H9 (cell line): ENCODE results near the gene SLC25A39. TPM values are rescaled to one million over a fixed set of nuclear protein-coding genes. Genes with fewer than 3 reads are reported as not detected.

Experiments used
- DNase-seq: peaks from one replicate; pipeline ENCODE4 v3.0.0-alpha.2; 2017
- H2AFZ ChIP-seq: one replicate; pipeline ENCODE4 v1.6.1; 2013; ENCODE audit warnings: mild to moderate bottlenecking, low read length, control low read depth, moderate library complexity
- H2AK5ac ChIP-seq: 2 replicates; pipeline ENCODE4 v1.6.1; 2013; ENCODE audit warnings: low read length, control low read depth, mixed read lengths; ENCODE audit not compliant: insufficient read length
- H2BK120ac ChIP-seq: one replicate; pipeline ENCODE4 v1.6.1; 2013; ENCODE audit warnings: low read depth, mild to moderate bottlenecking, low read length, control low read depth, inconsistent platforms; ENCODE audit not compliant: poor library complexity, severe bottlenecking
- H2BK12ac ChIP-seq: 2 replicates; pipeline ENCODE4 v1.6.1; 2013; ENCODE audit warnings: low read length, control low read depth, mixed read lengths, low read depth; ENCODE audit not compliant: insufficient read length
- H2BK15ac ChIP-seq: 2 replicates; pipeline ENCODE4 v1.6.1; 2013; ENCODE audit warnings: low read depth, low read length, control low read depth
- H2BK20ac ChIP-seq: one replicate; pipeline ENCODE4 v1.6.1; 2013; ENCODE audit warnings: low read depth, mild to moderate bottlenecking, low read length, control low read depth, inconsistent platforms; ENCODE audit not compliant: poor library complexity, severe bottlenecking
- H2BK5ac ChIP-seq: 2 replicates; pipeline ENCODE4 v1.6.1; 2013; ENCODE audit warnings: low read length, control low read depth, mixed read lengths; ENCODE audit not compliant: insufficient read length
- H3K14ac ChIP-seq: 2 replicates; pipeline ENCODE4 v1.6.1; 2013; ENCODE audit warnings: low read length, control low read depth; ENCODE audit not compliant: insufficient read depth
- H3K18ac ChIP-seq: 2 replicates; pipeline ENCODE4 v1.6.1; 2013; ENCODE audit warnings: low read depth, mild to moderate bottlenecking, mixed read lengths, low read length, control low read depth; ENCODE audit not compliant: insufficient read length
- H3K23ac ChIP-seq: 2 replicates; pipeline ENCODE4 v1.6.1; 2013; ENCODE audit warnings: low read length, control low read depth, mixed read lengths, low read depth; ENCODE audit not compliant: insufficient read length
- H3K23me2 ChIP-seq: 2 replicates; pipeline ENCODE4 v1.6.1; 2013; ENCODE audit warnings: low read depth, mild to moderate bottlenecking, mixed read lengths, low read length, control low read depth; ENCODE audit not compliant: insufficient read length, poor library complexity, severe bottlenecking
- H3K27ac ChIP-seq: 2 replicates; pipeline ENCODE4 v1.5.1; 2013; ENCODE audit warnings: low read length, control low read depth, mixed read lengths, low read depth; ENCODE audit not compliant: insufficient read length
- H3K27me3 ChIP-seq: 2 replicates; pipeline ENCODE4 v1.6.1; 2013; ENCODE audit warnings: low read length, control low read depth, inconsistent platforms; ENCODE audit not compliant: insufficient read depth
- H3K4ac ChIP-seq: 2 replicates; pipeline ENCODE4 v1.6.1; 2013; ENCODE audit warnings: low read depth, mild to moderate bottlenecking, control low read depth, inconsistent platforms, low read length, moderate library complexity
- H3K4me1 ChIP-seq: 2 replicates; pipeline ENCODE4 v1.6.1; 2013; ENCODE audit warnings: low read length, control low read depth, inconsistent platforms; ENCODE audit not compliant: insufficient read depth
- H3K4me2 ChIP-seq: 2 replicates; pipeline ENCODE4 v1.6.1; 2013; ENCODE audit warnings: low read length, control low read depth, mixed read lengths; ENCODE audit not compliant: insufficient read length, insufficient read depth
- H3K56ac ChIP-seq: 2 replicates; pipeline ENCODE4 v1.6.1; 2013; ENCODE audit warnings: low read depth, mild to moderate bottlenecking, mixed read lengths, low read length, control low read depth; ENCODE audit not compliant: insufficient read length
- H3K79me1 ChIP-seq: 2 replicates; pipeline ENCODE4 v1.6.1; 2013; ENCODE audit warnings: low read depth, mild to moderate bottlenecking, moderate library complexity, low read length, control low read depth, inconsistent platforms; ENCODE audit not compliant: insufficient read depth, poor library complexity, severe bottlenecking
- H3K79me2 ChIP-seq: 2 replicates; pipeline ENCODE4 v1.6.1; 2013; ENCODE audit warnings: low read length, control low read depth, inconsistent platforms; ENCODE audit not compliant: insufficient read depth
- H3K9ac ChIP-seq: 2 replicates; pipeline ENCODE4 v1.6.1; 2013; ENCODE audit warnings: low read length, control low read depth, mixed read lengths; ENCODE audit not compliant: insufficient read length; ENCODE audit errors: extremely low read depth
- H3K9me3 ChIP-seq: one replicate; pipeline ENCODE4 v1.6.1; 2013; ENCODE audit warnings: low read depth, low read length, inconsistent platforms; ENCODE audit not compliant: control insufficient read depth
- H3T11ph ChIP-seq: one replicate; pipeline ENCODE4 v1.6.1; 2013; ENCODE audit warnings: mild to moderate bottlenecking, low read length, control low read depth, inconsistent platforms
- H4K20me1 ChIP-seq: one replicate; pipeline ENCODE4 v1.6.1; 2013; ENCODE audit not compliant: control insufficient read depth, insufficient read length, insufficient read depth
- H4K5ac ChIP-seq: 2 replicates; pipeline ENCODE4 v1.6.1; 2013; ENCODE audit warnings: low read depth, mild to moderate bottlenecking, mixed read lengths, low read length, control low read depth; ENCODE audit not compliant: insufficient read length
- H4K8ac ChIP-seq: replicated peaks from 2 replicates; pipeline ENCODE4 v1.6.1; 2013; ENCODE audit warnings: low read length, control low read depth, mixed read lengths, low read depth; ENCODE audit not compliant: insufficient read length
- H4K91ac ChIP-seq: 2 replicates; pipeline ENCODE4 v1.6.1; 2013; ENCODE audit warnings: low read depth, mild to moderate bottlenecking, moderate library complexity, mixed read lengths, low read length, control low read depth; ENCODE audit not compliant: insufficient read length
- H3K27ac Mint-ChIP-seq, 3 experiments: 2 replicates in 2 of 3; 3 replicates in 1 of 3; pipeline ENCODE4 v1.8.0; 2020 to 2021; ENCODE audit warnings: mixed read lengths in 3 of 3, mild to moderate bottlenecking in 1 of 3, moderate library complexity in 1 of 3
- H3K27me3 Mint-ChIP-seq: 2 replicates; pipeline ENCODE4 v1.8.0; 2021; ENCODE audit warnings: low read depth, mild to moderate bottlenecking, moderate library complexity, mixed read lengths
- H3K36me3 Mint-ChIP-seq, 3 experiments: 2 replicates in 2 of 3; 3 replicates in 1 of 3; pipeline ENCODE4 v1.8.0; 2020 to 2021; ENCODE audit warnings: low read depth in 3 of 3, mixed read lengths in 3 of 3; ENCODE audit not compliant: insufficient read depth in 1 of 3
- H3K4me1 Mint-ChIP-seq, 2 experiments: 2 replicates each; pipeline ENCODE4 v1.8.0; 2020; ENCODE audit warnings: mixed read lengths in 2 of 2
- H3K4me3 Mint-ChIP-seq, 2 experiments: 2 replicates in 1 of 2; 3 replicates in 1 of 2; pipeline ENCODE4 v1.8.0; 2020 to 2021; ENCODE audit warnings: mild to moderate bottlenecking in 2 of 2, mixed read lengths in 2 of 2, moderate library complexity in 1 of 2
- H3K9me3 Mint-ChIP-seq, 2 experiments: 2 replicates in 1 of 2; 3 replicates in 1 of 2; pipeline ENCODE4 v1.8.0; 2020; ENCODE audit warnings: mild to moderate bottlenecking in 2 of 2, mixed read lengths in 2 of 2, moderate library complexity in 1 of 2
- CTCF ChIP-seq: fragments of 200-600 bp; sonication (generic); conservative IDR thresholded peaks from 3 replicates; pipeline ENCODE4 v1.8.0; 2021; ENCODE audit warnings: antibody characterized with exemption, mild to moderate bottlenecking
- total RNA-seq: library from RNA; stranded (reverse); gene quantifications from 2 replicates; pipeline ENCODE4 v1.2.1, GENCODE V29; 2021

SLC25A39 gene
- total RNA-seq, 1 experiment from 2014 or later, result 227 TPM

GRCh38 chr17:44304651-44305050 is 20.0 kb downstream of the SLC25A39 start:
- no peak overlapping the region for H3K14ac ChIP-seq
- H3K18ac ChIP-seq, result no peak overlapping the region
- no peak overlapping the region for H2AK5ac ChIP-seq
- Mint-ChIP-seq H3K4me3 (peak overlapping the region in 1 of 2 experiments; percentile 50; a peak in 1 of 5 replicates), H3K36me3 (peaks cover 0 to 7% (median 5%) of the 10 kb centered on the region in 3 experiments; a peak in 3 of 7 replicates), H3K27ac (no peak overlapping the region), H3K27me3 (peaks cover 9% of the 10 kb centered on the region), H3K4me1 (peaks cover 16 to 24% of the 10 kb centered on the region in 2 experiments), H3K9me3 (no peaks in the 10 kb centered on the region)
- no peak overlapping the region for H3K4me2 ChIP-seq
- no peak overlapping the region for H2BK5ac ChIP-seq
- no peak for TF ChIP-seq CTCF
- no peak overlapping the region for H3T11ph ChIP-seq
- no peaks in the 10 kb centered on the region for H3K79me1 ChIP-seq
- no peaks in the 10 kb centered on the region for H3K9me3 ChIP-seq
- H4K20me1 ChIP-seq, result no peaks in the 10 kb centered on the region
- H4K8ac ChIP-seq, result no peak overlapping the region
- H3K27ac ChIP-seq, result no peak overlapping the region
- H2AFZ ChIP-seq, result no peak overlapping the region
- peaks cover 9% of the 10 kb centered on the region for H3K23me2 ChIP-seq
- no peak overlapping the region for H3K23ac ChIP-seq
- H3K4ac ChIP-seq, result no peak overlapping the region
- H3K56ac ChIP-seq, result no peak overlapping the region
- no peak overlapping the region for H2BK12ac ChIP-seq
- no peak overlapping the region for H2BK15ac ChIP-seq
- no peaks in the 10 kb centered on the region; the same call in 1 of the 2 replicates for H3K27me3 ChIP-seq
- H3K4me1 ChIP-seq, result peaks cover 7% of the 10 kb centered on the region; the same call in 1 of the 2 replicates
- H2BK20ac ChIP-seq, result no peak overlapping the region
- H3K79me2 ChIP-seq, result no peaks in the 10 kb centered on the region
- no peak overlapping the region for H4K5ac ChIP-seq
- no peak for DNase-seq
- no peak overlapping the region for H2BK120ac ChIP-seq
- H3K9ac ChIP-seq, result no peak overlapping the region
- no peak overlapping the region for H4K91ac ChIP-seq
